Karpas-422 (cell line): ENCODE data around the gene TIAM1. TPM values are rescaled to one million over a fixed set of nuclear protein-coding genes. Genes with fewer than 3 reads are reported as not detected.

ENCODE experiments used
- DNase-seq: peaks from one replicate; pipeline ENCODE4 v3.0.0-alpha.2; 2015
- H2AFZ ChIP-seq: fragments of 200-600 bp; sonication (generic); 2 replicates; pipeline ENCODE4 v1.6.1; 2014; ENCODE audit warnings: antibody characterized with exemption, low read length, mixed read lengths
- H3K27ac ChIP-seq: fragments of 200-600 bp; sonication (generic); 2 replicates; pipeline ENCODE4 v1.5.1; 2014; ENCODE audit warnings: mild to moderate bottlenecking, low read length, moderate library complexity
- H3K27me3 ChIP-seq: fragments of 200-600 bp; sonication (generic); 2 replicates; pipeline ENCODE4 v1.6.1; 2014; ENCODE audit warnings: low read length, mixed read lengths
- H3K36me3 ChIP-seq: fragments of 200-600 bp; sonication (generic); 2 replicates; pipeline ENCODE4 v1.6.1; 2014; ENCODE audit warnings: low read length, mixed read lengths; ENCODE audit not compliant: insufficient read depth
- H3K4me1 ChIP-seq: fragments of 200-600 bp; sonication (generic); 2 replicates; pipeline ENCODE4 v1.6.1; 2014; ENCODE audit warnings: mild to moderate bottlenecking, low read length, mixed read lengths
- H3K4me2 ChIP-seq: fragments of 200-600 bp; sonication (generic); 2 replicates; pipeline ENCODE4 v1.6.1; 2014; ENCODE audit warnings: low read length, low read depth, mild to moderate bottlenecking; ENCODE audit not compliant: poor library complexity, severe bottlenecking
- H3K4me3 ChIP-seq: fragments of 200-600 bp; sonication (generic); 2 replicates; pipeline ENCODE4 v1.5.1; 2014; ENCODE audit warnings: mild to moderate bottlenecking, antibody characterized with exemption, low read length, mixed read lengths
- H3K79me2 ChIP-seq: fragments of 200-600 bp; sonication (generic); 2 replicates; pipeline ENCODE4 v1.6.1; 2014; ENCODE audit warnings: mild to moderate bottlenecking, low read length, mixed read lengths
- H3K9ac ChIP-seq: fragments of 200-600 bp; sonication (generic); 2 replicates; pipeline ENCODE4 v1.6.0; 2014; ENCODE audit warnings: low read length
- H3K9me2 ChIP-seq: fragments of 200-600 bp; sonication (generic), shearing (Covaris generic); replicated peaks from 2 replicates; pipeline ENCODE4 v1.6.0; 2014; ENCODE audit warnings: mild to moderate bottlenecking, low read length, moderate library complexity; ENCODE audit not compliant: insufficient read depth
- H3K9me3 ChIP-seq: fragments of 300-700, 200-600 bp; sonication (generic); 2 replicates; pipeline ENCODE4 v1.6.1; 2014; ENCODE audit warnings: low read length, mixed read lengths
- H4K20me1 ChIP-seq: fragments of 200-600 bp; sonication (generic); 2 replicates; pipeline ENCODE4 v1.6.1; 2014; ENCODE audit warnings: mild to moderate bottlenecking, antibody characterized with exemption, low read length, low read depth; ENCODE audit not compliant: insufficient read depth
- total RNA-seq: library from RNA; depleted of rRNA; stranded (reverse); fragments of >200 nt; shearing (Covaris generic); gene quantifications from 2 replicates; pipeline ENCODE4 v1.2.3, GENCODE V29; 2014; ENCODE audit warnings: low replicate concordance

TIAM1 gene
- total RNA-seq, 1 experiment from 2014 or later, result 0.63 TPM

- no peaks in the 10 kb centered on the region for H3K36me3 ChIP-seq
- no peaks in the 10 kb centered on the region for H3K9me2 ChIP-seq
- no peak overlapping the region for H3K4me2 ChIP-seq
- no peaks in the 10 kb centered on the region for H3K27me3 ChIP-seq
- H2AFZ ChIP-seq, result no peak overlapping the region
- no peak for DNase-seq
- H3K9ac ChIP-seq, result no peak overlapping the region
- H3K27ac ChIP-seq, result no peak overlapping the region
- H4K20me1 ChIP-seq, result no peaks in the 10 kb centered on the region
- H3K4me3 ChIP-seq, result no peak overlapping the region
- H3K4me1 ChIP-seq, result no peaks in the 10 kb centered on the region
- no peaks in the 10 kb centered on the region for H3K9me3 ChIP-seq
- no peaks in the 10 kb centered on the region for H3K79me2 ChIP-seq
Measured at GRCh38 chr21:31158789-31159581, 185.1 kb downstream of the TIAM1 start.

- Histone ChIP-seq H3K36me3 (no peaks in the 10 kb centered on the region), H3K9ac (no peak overlapping the region), H3K4me3 (no peak overlapping the region), H3K27me3 (no peaks in the 10 kb centered on the region), H3K4me2 (no peak overlapping the region), H3K4me1 (no peaks in the 10 kb centered on the region), H4K20me1 (no peaks in the 10 kb centered on the region), H3K27ac (no peak overlapping the region), H3K79me2 (no peaks in the 10 kb centered on the region), H3K9me2 (no peaks in the 10 kb centered on the region), H3K9me3 (no peaks in the 10 kb centered on the region), H2AFZ (no peak overlapping the region)
- DNase-seq, result no peak
Measured at GRCh38 chr21:31157756-31158155, 186.3 kb downstream of the TIAM1 start.

- Histone ChIP-seq H3K79me2 (no peaks in the 10 kb centered on the region), H3K9me2 (no peaks in the 10 kb centered on the region), H3K36me3 (no peaks in the 10 kb centered on the region), H4K20me1 (no peaks in the 10 kb centered on the region), H3K4me2 (no peak overlapping the region), H3K27me3 (no peaks in the 10 kb centered on the region), H3K27ac (no peak overlapping the region), H2AFZ (no peak overlapping the region), H3K4me3 (no peak overlapping the region), H3K9me3 (no peaks in the 10 kb centered on the region), H3K4me1 (no peaks in the 10 kb centered on the region), H3K9ac (no peak overlapping the region)
- no peak for DNase-seq
Measured at GRCh38 chr21:31156662-31157061, 187.4 kb downstream of the TIAM1 start.

- no peaks in the 10 kb centered on the region for H3K4me1 ChIP-seq
- no peak for DNase-seq
- H3K4me2 ChIP-seq, result no peak overlapping the region
- no peaks in the 10 kb centered on the region for H4K20me1 ChIP-seq
- no peaks in the 10 kb centered on the region for H3K27me3 ChIP-seq
- H3K9me2 ChIP-seq, result no peaks in the 10 kb centered on the region
- no peak overlapping the region for H3K4me3 ChIP-seq
- H3K36me3 ChIP-seq, result no peaks in the 10 kb centered on the region
- H2AFZ ChIP-seq, result no peak overlapping the region
- no peak overlapping the region for H3K9ac ChIP-seq
- H3K27ac ChIP-seq, result no peak overlapping the region
- no peaks in the 10 kb centered on the region for H3K9me3 ChIP-seq
- no peaks in the 10 kb centered on the region for H3K79me2 ChIP-seq
Measured at GRCh38 chr21:31156169-31156568, 187.9 kb downstream of the TIAM1 start.

- H3K4me2 ChIP-seq, result no peak overlapping the region
- DNase-seq, result no peak
- H4K20me1 ChIP-seq, result no peaks in the 10 kb centered on the region
- H3K9me2 ChIP-seq, result no peaks in the 10 kb centered on the region
- no peaks in the 10 kb centered on the region for H3K27me3 ChIP-seq
- H3K9ac ChIP-seq, result no peak overlapping the region
- no peaks in the 10 kb centered on the region for H3K9me3 ChIP-seq
- H3K4me1 ChIP-seq, result no peaks in the 10 kb centered on the region
- no peak overlapping the region for H3K4me3 ChIP-seq
- H3K36me3 ChIP-seq, result no peaks in the 10 kb centered on the region
- H3K79me2 ChIP-seq, result no peaks in the 10 kb centered on the region
- H3K27ac ChIP-seq, result no peak overlapping the region
- H2AFZ ChIP-seq, result no peak overlapping the region
Measured at GRCh38 chr21:31151156-31152045, 192.7 kb downstream of the TIAM1 start.

- H3K9ac ChIP-seq, result no peak overlapping the region
- H3K9me3 ChIP-seq, result no peaks in the 10 kb centered on the region
- H3K27ac ChIP-seq, result no peak overlapping the region
- no peaks in the 10 kb centered on the region for H3K4me1 ChIP-seq
- no peak overlapping the region for H2AFZ ChIP-seq
- H3K4me2 ChIP-seq, result no peak overlapping the region
- H3K9me2 ChIP-seq, result no peaks in the 10 kb centered on the region
- no peak overlapping the region for H3K4me3 ChIP-seq
- H3K27me3 ChIP-seq, result no peaks in the 10 kb centered on the region
- no peaks in the 10 kb centered on the region for H4K20me1 ChIP-seq
- no peaks in the 10 kb centered on the region for H3K79me2 ChIP-seq
- no peak for DNase-seq
- no peaks in the 10 kb centered on the region for H3K36me3 ChIP-seq
Measured at GRCh38 chr21:31145274-31145673, 198.8 kb downstream of the TIAM1 start.

GRCh38 chr21:31143036-31143435 lies 201.0 kb downstream of the TIAM1 start:
- no peaks in the 10 kb centered on the region for H3K27me3 ChIP-seq

GRCh38 chr21:31142600-31142999 lies 201.5 kb downstream of the TIAM1 start:
- H3K4me1 ChIP-seq, result no peaks in the 10 kb centered on the region
- H3K9ac ChIP-seq, result no peak overlapping the region
- no peak overlapping the region for H3K27ac ChIP-seq
- H3K9me3 ChIP-seq, result no peaks in the 10 kb centered on the region
- no peaks in the 10 kb centered on the region for H3K9me2 ChIP-seq
- H2AFZ ChIP-seq, result no peak overlapping the region
- no peaks in the 10 kb centered on the region for H3K36me3 ChIP-seq
- H3K4me2 ChIP-seq, result no peak overlapping the region
- no peaks in the 10 kb centered on the region for H3K27me3 ChIP-seq
- no peaks in the 10 kb centered on the region for H4K20me1 ChIP-seq
- no peaks in the 10 kb centered on the region for H3K79me2 ChIP-seq
- no peak overlapping the region for H3K4me3 ChIP-seq
- peak; percentile 58 for DNase-seq

More at GRCh38 chr21:31143036-31143435, 201.0 kb downstream of the TIAM1 start:
- Histone ChIP-seq H4K20me1 (no peaks in the 10 kb centered on the region), H3K9ac (no peak overlapping the region), H3K79me2 (no peaks in the 10 kb centered on the region), H3K4me2 (no peak overlapping the region), H3K9me3 (no peaks in the 10 kb centered on the region), H3K27ac (no peak overlapping the region), H3K36me3 (no peaks in the 10 kb centered on the region), H3K4me1 (no peaks in the 10 kb centered on the region), H2AFZ (no peak overlapping the region), H3K9me2 (no peaks in the 10 kb centered on the region), H3K4me3 (no peak overlapping the region)
- DNase-seq, result no peak
